Spleen (tissue), 13 donors: Measurements from ENCODE around the gene LYZL4. TPM values are rescaled to one million over a fixed set of nuclear protein-coding genes. Genes with fewer than 3 reads are reported as not detected.

Source experiments
- DNase-seq: peaks from one replicate; pipeline ENCODE4 v3.0.0-alpha.2; 2020
- H3K27ac ChIP-seq, 8 donors: fragments of 200-600 bp; sonication (generic) in 7 of 8; 1 replicate in 4 of 8; 2 replicates in 4 of 8; pipeline versions ENCODE4 v1.5.0 to v1.8.0; 2016 to 2021; ENCODE audit warnings: inconsistent platforms in 4 of 8, mild to moderate bottlenecking in 4 of 8, moderate library complexity in 1 of 8
- H3K27me3 ChIP-seq, 7 donors: fragments of 200-600 bp; sonication (generic) in 6 of 7; replicated peaks in 1 of 7; 1 replicate in 4 of 7; 2 replicates in 3 of 7; pipeline versions ENCODE4 v1.5.0 to v1.8.0; 2016 to 2021; ENCODE audit warnings: inconsistent platforms in 3 of 7, mild to moderate bottlenecking in 1 of 7
- H3K36me3 ChIP-seq, 6 donors: fragments of 200-600 bp; sonication (generic) in 5 of 6; 1 replicate in 4 of 6; 2 replicates in 2 of 6; pipeline versions ENCODE4 v1.5.0 to v1.8.0; 2016 to 2021; ENCODE audit warnings: inconsistent platforms in 2 of 6
- H3K4me1 ChIP-seq, 6 donors: fragments of 200-600 bp; sonication (generic) in 5 of 6; 1 replicate in 3 of 6; 2 replicates in 3 of 6; pipeline versions ENCODE4 v1.5.0 to v1.8.0; 2016 to 2021; ENCODE audit warnings: inconsistent platforms in 3 of 6
- H3K4me3 ChIP-seq, 8 donors: fragments of 200-600 bp; sonication (generic) in 7 of 8; 1 replicate in 4 of 8; 2 replicates in 4 of 8; pipeline versions ENCODE4 v1.5.0 to v1.8.0; 2016 to 2021; ENCODE audit warnings: inconsistent platforms in 4 of 8, mild to moderate bottlenecking in 4 of 8, moderate library complexity in 2 of 8
- H3K9me3 ChIP-seq, 8 donors: fragments of 200-600 bp; sonication (generic) in 7 of 8; 1 replicate in 4 of 8; 2 replicates in 4 of 8; pipeline versions ENCODE4 v1.5.0 to v1.8.0; 2016 to 2021; ENCODE audit warnings: inconsistent platforms in 4 of 8
- POLR2A ChIP-seq, 3 donors: fragments of 450-650 bp; IDR thresholded peaks; one replicate each; pipeline ENCODE4 v1.5.1; 2017; ENCODE audit warnings: antibody characterized with exemption in 3 of 3, mild to moderate bottlenecking in 1 of 3
- POLR2AphosphoS5 ChIP-seq, 3 donors: sonication (generic); formaldehyde crosslinking; IDR thresholded peaks; one replicate each; pipeline ENCODE4 v1.5.1; 2017; ENCODE audit warnings: antibody characterized with exemption in 3 of 3
- WGBS, 5 donors: extraction: QIAGEN DNeasy Blood & Tissue Kit in 3 of 5; methylation state at CpG; one replicate each; pipeline versions ENCODE4 v1.1.5 to v1.1.7; 2013 to 2018; 5-methylcytosine and 5-hydroxymethylcytosine counted together
- intact Hi-C: fragments of 100-400 bp; cut with DNase I; formaldehyde crosslinking; loops from one replicate; pipeline ENCODE4 v1.15.0; 2023; ENCODE audit warnings: low total_unique reads
- long read RNA-seq, 2 donors: transcript quantifications; one replicate each; lab custom pipeline, GENCODE V29; 2026
- polyA plus RNA-seq, 3 donors: library from polyadenylated mRNA; stranded (reverse); fragments of 200-250 nt; gene quantifications; one replicate each; pipeline ENCODE4 v1.2.1, GENCODE V29; 2013
- total RNA-seq, 7 donors: library from RNA; depleted of rRNA in 3 of 7; stranded (reverse); fragments of >200 nt in 3 of 7; fragmentation: NEBNext Ultra II Directional in 4 of 7; extraction: Animal tissue kit (Norgen Biotek cat#: 25700) in 4 of 7; gene quantifications; one replicate each; pipeline versions ENCODE4 v1.1.0 to v1.2.1, GENCODE V29; 2016 to 2021
- TF ChIP-seq, protein P1 (sequence below), 11 experiments: fragments of 200-600 bp in 7 of 11; fragments of 450-650 bp in 4 of 11; sonication (generic) in 4 of 11; IDR thresholded peaks in 8 of 11; conservative IDR thresholded peaks in 3 of 11; 1 replicate in 7 of 11; 2 replicates in 4 of 11; pipeline versions ENCODE4 v1.4.0 to v1.8.0; 2016 to 2021; ENCODE audit warnings: antibody characterized with exemption in 11 of 11, inconsistent platforms in 4 of 11, mild to moderate bottlenecking in 1 of 11
- donor health status: healthy with polysubstance abuse.
- donor health status: DM: no; HTN: no; CAD: no; lungs with moderate emphysema.
- donor health status: DM: no; HTN: no; CAD: no.
- donor health status: Bipolar disorder and iron deficiency.
- donor health status: healthy.
- donor health status: DM: no; HTN: no; CAD: no.
- donor health status: DM: yes; HTN: yes; CAD: no.

The LYZL4 gene
- total RNA-seq, result not detected
- polyA plus RNA-seq, result under 1 TPM in 2 of 3 donors, not detected in 1; 0.45 to 0.76 TPM
- long read RNA-seq, donor 1, result 0 reads
- long read RNA-seq, donor 2, result 0 reads

DNA sequence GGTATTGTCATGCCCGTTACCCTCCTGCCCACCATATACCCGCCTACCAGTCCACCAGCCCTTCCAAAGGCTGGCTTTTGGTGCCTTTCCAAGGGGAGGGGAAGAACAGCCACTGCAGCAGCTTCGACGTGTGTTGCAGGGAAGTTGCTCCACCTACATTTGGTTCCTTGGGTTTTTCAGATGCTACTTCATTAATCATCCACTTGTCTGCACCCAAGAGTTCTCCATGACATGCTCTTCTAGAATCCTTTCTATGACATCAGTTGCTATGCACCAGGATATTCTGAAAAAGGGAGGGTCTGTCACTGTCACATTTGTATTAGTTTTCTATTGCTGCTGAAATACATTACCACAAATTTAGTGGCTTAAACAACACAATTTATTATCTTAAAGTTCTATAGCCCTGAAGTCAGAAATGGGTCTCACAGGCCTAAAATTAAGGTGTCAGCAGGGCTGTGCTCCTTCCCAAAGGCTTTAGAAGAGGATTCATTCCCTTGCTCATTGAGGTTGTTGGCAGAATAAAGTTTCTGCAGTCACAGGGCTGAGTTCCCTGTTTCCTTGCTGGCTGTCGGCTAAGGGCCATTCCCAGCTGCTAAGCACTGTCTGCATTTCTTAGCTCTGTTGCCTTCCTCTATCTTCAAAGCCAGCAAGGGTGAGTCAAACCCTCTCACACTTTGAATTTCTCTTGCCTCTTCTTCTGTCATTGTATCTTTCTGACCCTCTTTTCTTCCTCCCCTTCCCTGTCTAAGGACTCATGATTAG lies at the start of gene LYZL4:
TSS of gene LYZL4 (minus strand) at position 241 of the 762 bp plus-strand sequence. CDS start 3,359 bp downstream, outside the sequence.
- WGBS, 5 donors, result 57 to 72% (median 62%) methylated on average over 5 of the region's 5 CpGs
- TF ChIP-seq, protein P1, sequence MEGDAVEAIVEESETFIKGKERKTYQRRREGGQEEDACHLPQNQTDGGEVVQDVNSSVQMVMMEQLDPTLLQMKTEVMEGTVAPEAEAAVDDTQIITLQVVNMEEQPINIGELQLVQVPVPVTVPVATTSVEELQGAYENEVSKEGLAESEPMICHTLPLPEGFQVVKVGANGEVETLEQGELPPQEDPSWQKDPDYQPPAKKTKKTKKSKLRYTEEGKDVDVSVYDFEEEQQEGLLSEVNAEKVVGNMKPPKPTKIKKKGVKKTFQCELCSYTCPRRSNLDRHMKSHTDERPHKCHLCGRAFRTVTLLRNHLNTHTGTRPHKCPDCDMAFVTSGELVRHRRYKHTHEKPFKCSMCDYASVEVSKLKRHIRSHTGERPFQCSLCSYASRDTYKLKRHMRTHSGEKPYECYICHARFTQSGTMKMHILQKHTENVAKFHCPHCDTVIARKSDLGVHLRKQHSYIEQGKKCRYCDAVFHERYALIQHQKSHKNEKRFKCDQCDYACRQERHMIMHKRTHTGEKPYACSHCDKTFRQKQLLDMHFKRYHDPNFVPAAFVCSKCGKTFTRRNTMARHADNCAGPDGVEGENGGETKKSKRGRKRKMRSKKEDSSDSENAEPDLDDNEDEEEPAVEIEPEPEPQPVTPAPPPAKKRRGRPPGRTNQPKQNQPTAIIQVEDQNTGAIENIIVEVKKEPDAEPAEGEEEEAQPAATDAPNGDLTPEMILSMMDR (IDR thresholded peaks at IDR 0.05 in 8 of 11, conservative IDR thresholded peaks at IDR 0.05 in 3 of 11), result no peak
- TF ChIP-seq POLR2AphosphoS5 (IDR thresholded peaks at IDR 0.05) (no peak), POLR2A (IDR thresholded peaks at IDR 0.05) (no peak)
- Histone ChIP-seq H3K4me1 (no peaks in the 10 kb centered on the region), H3K4me3 (no peak within 1 kb of the TSS), H3K27ac (no peak within 1 kb of the TSS), H3K36me3 (no peaks in the 10 kb centered on the region), H3K9me3 (no peaks in the 10 kb centered on the region), H3K27me3 (no peaks in the 10 kb centered on the region)
- intact Hi-C loops, result no loop called here
- no peak for DNase-seq

DNA sequence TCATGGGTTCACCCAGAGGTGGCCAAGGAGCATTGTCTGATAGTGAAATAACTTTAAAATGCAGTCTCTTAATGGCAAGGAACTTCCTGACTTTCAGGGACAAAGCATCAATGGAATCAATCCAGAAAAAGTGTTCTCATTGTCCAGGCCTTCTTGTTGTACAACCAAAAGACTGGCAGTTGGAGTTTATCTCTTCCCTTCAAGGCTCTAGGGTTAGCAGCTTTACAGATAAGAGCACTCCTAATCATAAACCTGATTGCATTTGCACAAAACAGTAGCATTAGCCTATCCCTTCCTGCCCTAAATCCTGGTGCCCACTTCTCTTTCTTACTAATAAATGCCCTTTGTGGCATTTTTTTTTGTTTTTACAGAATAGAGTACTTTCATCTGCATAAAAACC lies 48.7 kb upstream of the LYZL4 start:
- no peak for DNase-seq

GRCh38 chr3:42456211-42456610 lies 45.8 kb upstream of the LYZL4 start:
- no peak overlapping the region for H3K4me3 ChIP-seq
- H3K9me3 ChIP-seq, result peaks cover 0 to 7% (median 0%) of the 10 kb centered on the region in 8 donors
- no peak for DNase-seq
- no peaks in the 10 kb centered on the region for H3K27me3 ChIP-seq
- H3K36me3 ChIP-seq, result no peaks in the 10 kb centered on the region
- H3K4me1 ChIP-seq, result peaks cover 0 to 15% (median 1%) of the 10 kb centered on the region in 6 donors
- intact Hi-C loops, result no loop called here
- H3K27ac ChIP-seq, result no peak overlapping the region
- TF ChIP-seq, protein P1 (IDR thresholded peaks at IDR 0.05 in 8 of 11, conservative IDR thresholded peaks at IDR 0.05 in 3 of 11), result no peak
- TF ChIP-seq POLR2AphosphoS5 (IDR thresholded peaks at IDR 0.05) (no peak), POLR2A (IDR thresholded peaks at IDR 0.05) (no peak)

More for the DNA sequence above, 48.7 kb upstream of the LYZL4 start:
- Histone ChIP-seq H3K9me3 (peaks cover 0 to 3% (median 0%) of the 10 kb centered on the region in 8 donors), H3K27ac (peak overlapping the region in 3 of 8 donors; percentile 23 to 51 (median 37)), H3K27me3 (no peaks in the 10 kb centered on the region), H3K36me3 (no peaks in the 10 kb centered on the region), H3K4me3 (no peak overlapping the region), H3K4me1 (peaks cover 0 to 7% (median 0%) of the 10 kb centered on the region in 6 donors)
- TF ChIP-seq, protein P1 (IDR thresholded peaks at IDR 0.05 in 8 of 11, conservative IDR thresholded peaks at IDR 0.05 in 3 of 11), result no peak
- TF ChIP-seq POLR2AphosphoS5 (IDR thresholded peaks at IDR 0.05), result no peak
- TF ChIP-seq POLR2A (IDR thresholded peaks at IDR 0.05), result no peak
- intact Hi-C loops, result no loop called here

GRCh38 chr3:42451546-42452230 lies 41.3 kb upstream of the LYZL4 start:
- peak; percentile 77 for DNase-seq

More at GRCh38 chr3:42451546-42452230, 41.3 kb upstream of the LYZL4 start:
- H3K4me3 ChIP-seq, result no peak overlapping the region
- peak overlapping the region; percentile 26 to 76 (median 62) for H3K27ac ChIP-seq
- H3K27me3 ChIP-seq, result no peaks in the 10 kb centered on the region
- TF ChIP-seq, protein P1 (IDR thresholded peaks at IDR 0.05 in 8 of 11, conservative IDR thresholded peaks at IDR 0.05 in 3 of 11), result no peak
- TF ChIP-seq POLR2AphosphoS5 (IDR thresholded peaks at IDR 0.05), result peak in 2 of 3 donors; percentile 18 to 32
- no peak for TF ChIP-seq POLR2A (IDR thresholded peaks at IDR 0.05)
- 47 to 73% (median 62%) methylated on average over 2 of the region's 2 CpGs for WGBS, 5 donors
- H3K9me3 ChIP-seq, result peaks cover 0 to 7% (median 0%) of the 10 kb centered on the region in 8 donors
- intact Hi-C loops, result no loop called here
- H3K36me3 ChIP-seq, result no peaks in the 10 kb centered on the region
- peaks cover 0 to 13% (median 3%) of the 10 kb centered on the region in 6 donors for H3K4me1 ChIP-seq
